Right renal cortex interstitium (tissue), 3 donors: ENCODE measurements around the gene TIMM29. TPM values are rescaled to one million over a fixed set of nuclear protein-coding genes. Genes with fewer than 3 reads are reported as not detected.
A peak's percentile ranks its signal among the peaks of the same experiment; 100 is the strongest.

Source experiments
- DNase-seq, 3 donors: peaks; one replicate each; pipeline ENCODE4 v3.0.0-alpha.2; 2013; ENCODE audit warnings: low read depth in 3 of 3, low spot score in 2 of 3
- polyA plus RNA-seq, 3 donors: library from polyadenylated mRNA; unstranded; fragments of 120-200 nt; gene quantifications; one replicate each; pipeline ENCODE4 v1.2.1, GENCODE V29; 2013; ENCODE audit not compliant: insufficient read length in 3 of 3

TIMM29 gene
- polyA plus RNA-seq: 10 to 100 TPM; 21.5 to 24.7 (median 21.7) TPM

DNA sequence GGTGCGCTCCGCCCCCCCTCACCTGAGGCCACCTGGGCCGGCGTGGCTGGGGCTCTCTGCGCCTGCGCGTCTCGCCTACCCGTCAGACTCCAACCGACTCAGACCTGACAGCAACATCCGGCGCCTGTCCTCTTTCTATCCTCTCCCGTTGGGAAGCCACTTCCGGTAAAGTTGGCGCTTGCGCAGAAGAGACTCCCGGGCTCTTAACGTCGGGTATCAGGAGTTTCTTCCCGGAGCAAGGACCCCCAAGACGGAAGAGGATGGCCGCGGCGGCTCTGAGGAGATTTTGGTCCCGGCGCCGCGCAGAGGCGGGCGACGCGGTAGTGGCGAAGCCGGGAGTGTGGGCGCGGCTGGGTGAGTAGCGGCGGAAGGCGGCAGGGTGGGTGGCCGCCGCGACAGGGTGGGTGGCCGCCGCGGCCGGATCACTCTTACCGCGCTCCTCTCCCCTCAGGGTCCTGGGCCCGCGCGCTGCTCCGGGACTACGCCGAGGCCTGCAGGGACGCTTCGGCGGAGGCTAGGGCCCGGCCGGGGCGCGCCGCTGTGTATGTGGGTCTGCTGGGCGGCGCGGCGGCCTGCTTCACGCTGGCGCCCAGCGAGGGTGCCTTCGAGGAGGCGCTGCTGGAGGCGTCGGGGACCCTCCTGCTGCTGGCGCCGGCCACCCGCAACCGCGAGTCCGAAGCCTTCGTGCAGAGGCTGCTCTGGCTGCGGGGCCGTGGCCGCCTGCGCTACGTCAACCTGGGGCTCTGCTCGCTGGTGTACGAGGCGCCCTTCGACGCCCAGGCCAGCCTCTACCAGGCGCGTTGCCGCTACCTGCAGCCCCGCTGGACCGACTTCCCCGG lies at the start of gene TIMM29, which contains the start of gene YIPF2:
TIMM29 (plus strand) TSS at position 249 of the 839 bp plus-strand sequence; CDS start at position 261, 12 bp downstream.
YIPF2 (minus strand) TSS at position 77 of the 839 bp plus-strand sequence. CDS start 229 bp downstream, outside the sequence.
- peak; percentile 94 to 99 (median 99) for DNase-seq

DNA sequence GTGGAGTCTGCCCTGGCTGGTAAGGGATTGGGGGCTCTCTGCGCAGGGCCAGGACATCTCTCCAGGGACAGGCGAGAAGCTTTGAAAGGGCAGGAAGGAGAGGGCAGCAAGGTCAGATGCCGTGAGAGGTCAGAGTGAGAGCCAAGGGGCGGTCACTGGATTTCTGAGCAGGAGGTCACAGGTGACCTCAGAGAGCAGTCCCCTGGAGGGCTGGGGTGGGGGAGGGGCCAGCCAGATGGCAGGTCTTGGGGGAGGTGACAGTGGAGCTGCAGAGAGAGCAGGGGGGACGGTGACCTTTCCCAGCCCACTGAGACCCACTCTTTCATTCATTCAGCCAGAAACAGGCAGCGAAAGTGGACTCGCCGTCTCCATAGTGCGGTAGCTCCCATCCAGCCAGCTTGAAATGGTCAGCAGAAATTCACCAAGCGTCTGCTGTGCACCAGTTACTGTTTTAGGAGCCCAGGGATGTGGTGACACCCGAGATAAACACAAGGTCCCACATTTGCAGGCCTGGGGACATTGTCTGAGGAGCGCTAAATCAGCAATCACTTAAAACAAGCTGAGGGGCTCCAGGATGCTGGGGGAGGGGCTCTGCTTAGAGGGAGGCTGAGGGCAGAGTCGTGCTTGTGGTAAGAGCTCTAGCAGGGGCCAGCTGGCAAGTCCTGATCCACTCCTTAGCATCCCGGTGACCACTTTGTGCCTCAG lies 47.1 kb upstream of the TIMM29 start:
- DNase-seq: no peak

DNA sequence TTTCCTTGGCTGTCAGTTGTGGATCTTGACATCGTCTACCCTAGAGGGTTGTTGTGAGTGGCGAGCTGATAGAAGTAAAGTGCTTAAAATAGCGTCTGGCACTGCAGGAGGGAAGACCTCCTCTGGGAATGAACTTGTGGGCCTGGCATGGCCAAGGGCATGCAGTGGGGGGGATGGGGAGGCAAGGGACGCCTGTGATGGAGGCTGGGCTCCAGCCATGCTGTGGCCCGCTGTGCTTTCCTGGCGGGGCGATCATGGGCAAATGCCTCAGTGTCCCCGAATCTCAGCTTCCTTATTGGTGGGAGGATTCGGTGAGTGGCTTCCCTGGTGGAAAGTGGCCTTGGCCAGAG lies 46.5 kb upstream of the TIMM29 start:
- DNase-seq: no peak

DNA sequence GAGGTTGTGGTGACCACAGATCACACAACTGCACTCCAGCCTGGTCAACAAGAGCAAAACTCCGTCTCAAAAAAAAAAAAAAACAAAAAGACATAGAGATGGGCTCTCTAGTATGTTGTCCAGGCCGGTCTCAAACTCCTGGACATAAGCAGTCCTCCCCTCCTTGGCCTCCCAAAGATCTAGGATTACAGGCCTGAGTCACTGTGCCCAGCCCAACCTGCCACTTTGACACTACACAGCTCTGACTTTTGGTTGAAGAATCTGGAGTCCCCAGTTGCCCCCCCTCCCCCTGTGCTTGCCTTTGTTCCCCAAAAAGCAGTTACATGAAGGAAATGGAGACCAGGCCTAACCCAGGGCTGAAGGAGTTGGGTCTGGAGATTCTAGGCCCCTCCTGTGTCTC lies 44.3 kb upstream of the TIMM29 start:
- no peak for DNase-seq

DNA sequence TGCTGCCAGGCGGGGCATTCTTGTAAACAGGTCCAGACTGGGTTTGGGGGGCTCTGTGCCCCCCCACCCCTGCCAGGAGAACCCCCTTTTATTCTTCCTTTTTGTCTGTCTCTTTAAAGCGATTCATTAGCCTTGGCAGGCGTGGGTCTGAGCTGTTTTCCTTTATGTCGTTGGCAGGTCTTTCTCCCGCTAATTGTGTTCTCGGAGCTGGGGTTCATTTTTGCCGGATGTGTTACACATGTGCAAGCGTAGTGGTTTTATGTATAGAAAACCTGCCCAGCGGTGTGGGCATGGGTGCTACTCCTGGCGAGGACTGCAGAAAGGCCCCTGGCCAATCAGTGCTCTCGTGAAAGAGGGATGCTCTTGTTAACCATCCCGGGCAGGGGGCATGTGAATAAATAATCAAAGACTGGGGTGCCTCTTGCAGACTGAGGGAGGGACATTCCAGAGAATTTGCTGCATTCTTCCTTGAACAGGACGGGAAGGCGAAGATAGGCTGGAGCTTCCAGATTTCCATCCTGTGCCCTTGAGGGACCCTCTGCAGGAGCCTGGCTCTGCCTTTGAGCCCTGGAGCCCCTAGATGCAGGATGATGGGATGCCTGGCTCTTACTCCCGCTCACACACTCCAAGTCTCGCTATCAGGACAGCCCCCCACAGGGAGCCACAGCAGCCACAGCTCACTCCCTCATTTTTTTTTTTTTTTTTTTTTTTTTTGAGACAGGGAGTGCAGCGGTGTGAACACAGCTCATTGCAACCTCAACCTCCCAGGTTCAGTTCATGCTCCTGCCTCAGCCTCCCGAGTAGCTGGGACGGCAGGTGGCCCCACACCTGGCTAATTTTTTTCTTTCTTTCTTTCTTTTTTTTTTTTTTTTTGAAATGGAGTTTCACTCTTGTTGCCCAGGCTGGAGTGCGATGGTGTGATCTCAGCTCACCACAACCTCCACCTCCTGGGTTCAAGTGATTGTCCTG lies 43.1 kb upstream of the TIMM29 start:
- no peak for DNase-seq

DNA sequence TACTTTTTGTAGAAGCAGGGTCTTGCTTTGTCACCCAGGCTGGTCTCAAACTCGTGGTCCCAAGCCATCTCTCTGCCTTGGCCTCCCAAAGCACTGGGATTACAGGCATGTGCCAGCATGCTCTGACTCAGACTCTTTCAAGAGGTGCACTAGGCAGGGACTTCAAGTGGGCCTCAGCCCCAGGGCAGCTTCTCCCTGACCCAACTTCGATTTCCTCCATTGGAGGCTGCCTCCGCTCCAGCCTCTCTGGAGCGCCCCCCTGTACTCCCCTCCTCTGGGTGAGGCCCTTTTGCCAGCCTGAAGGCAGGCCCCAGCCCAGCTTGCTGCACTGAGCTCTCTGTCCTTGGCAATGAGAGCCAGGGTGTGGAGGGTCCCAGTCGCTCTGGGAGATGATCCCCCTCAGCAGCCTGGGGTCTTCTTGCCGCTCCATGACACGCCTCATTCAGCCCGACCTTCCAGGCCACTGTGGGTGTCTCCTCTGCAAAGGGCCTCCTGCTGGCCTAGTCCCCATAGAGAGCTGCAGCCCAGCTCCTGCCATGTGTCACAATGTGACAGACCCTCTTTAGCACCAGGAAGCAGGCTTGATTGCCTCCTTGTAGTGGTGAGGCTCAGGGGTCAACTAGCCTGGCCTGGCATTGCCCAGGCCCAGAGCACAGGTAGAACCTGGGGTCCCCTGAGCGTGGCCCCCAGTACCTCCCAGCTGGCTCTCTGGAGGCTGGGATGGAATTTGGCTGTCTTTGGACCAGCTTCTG lies 40.8 kb upstream of the TIMM29 start:
- no peak for DNase-seq

DNA sequence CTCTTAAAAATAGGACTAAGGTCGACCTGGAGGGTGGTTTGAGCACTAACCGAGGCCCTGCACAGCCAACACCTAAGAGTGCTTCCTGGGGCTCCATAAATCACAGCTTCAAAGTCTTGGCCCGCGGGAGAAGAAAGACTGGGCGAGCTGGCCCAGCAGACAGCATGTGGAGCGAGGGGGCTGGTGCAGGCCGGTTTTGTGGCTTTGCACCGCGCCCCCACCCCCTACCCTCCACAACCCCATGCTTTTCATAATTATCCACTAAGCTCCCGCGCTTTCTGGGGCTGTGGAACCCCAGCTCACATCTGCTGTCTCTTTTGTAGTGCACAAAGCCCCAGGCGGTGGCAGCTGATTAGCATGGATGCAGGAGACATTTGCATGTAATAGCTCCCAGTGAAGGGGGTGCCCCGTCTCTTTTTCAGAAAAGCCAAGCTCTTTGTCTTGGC lies 40.2 kb upstream of the TIMM29 start:
- DNase-seq: no peak

DNA sequence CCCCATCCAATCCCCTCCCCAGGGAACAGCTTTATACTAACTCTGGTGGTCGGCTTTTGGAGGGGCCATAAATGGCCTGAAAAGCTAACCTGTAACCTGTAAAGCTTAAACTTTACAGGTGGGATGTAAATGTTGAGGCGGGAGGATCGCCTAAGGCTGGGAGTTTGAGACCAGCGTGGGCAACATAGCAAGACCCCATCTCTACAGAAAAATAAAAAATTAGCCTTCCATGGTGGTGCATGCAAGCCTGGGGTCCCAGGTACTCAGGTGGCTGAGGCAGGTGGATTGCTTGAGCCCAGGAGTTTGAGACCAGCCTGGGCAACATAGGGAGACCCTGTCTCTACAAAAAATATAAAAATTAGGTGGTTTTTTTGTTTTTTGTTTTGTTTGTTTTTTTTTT lies 38.7 kb upstream of the TIMM29 start:
- DNase-seq: no peak

DNA sequence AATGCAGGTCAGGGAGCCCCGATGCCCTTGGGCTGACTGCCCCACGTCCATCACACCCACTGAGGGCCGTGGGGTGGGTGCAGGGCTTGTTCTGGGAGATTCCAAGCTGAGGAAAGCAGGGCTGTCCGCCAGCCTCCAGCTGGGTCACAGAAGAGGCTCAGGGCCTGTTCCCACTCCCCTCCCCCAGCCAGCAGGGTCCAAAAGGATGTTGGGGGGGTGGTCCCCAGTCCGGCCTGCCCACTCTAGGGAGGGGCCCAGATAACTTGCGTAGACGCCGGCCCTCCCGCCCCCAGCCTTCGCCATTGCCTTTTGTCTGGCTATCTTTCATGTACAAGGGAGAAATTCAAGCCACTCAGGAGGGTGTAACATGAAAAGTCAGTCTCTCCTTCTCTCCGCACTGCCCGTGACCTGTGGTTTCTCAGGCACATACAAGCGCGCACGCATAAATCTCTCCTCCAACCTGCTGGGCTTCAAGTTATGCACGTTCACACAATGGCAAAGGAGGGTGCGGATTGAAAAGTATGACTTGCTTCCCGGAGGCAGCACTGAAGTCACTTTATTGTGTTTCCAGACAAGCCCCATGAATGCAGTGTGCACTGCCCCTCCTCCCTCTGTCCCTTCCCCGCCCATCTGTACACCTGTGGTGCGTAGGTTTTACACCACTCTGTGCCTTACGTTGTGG lies 37.1 kb upstream of the TIMM29 start:
- peak in 2 of 3 donors; percentile 38 to 72 for DNase-seq

DNA sequence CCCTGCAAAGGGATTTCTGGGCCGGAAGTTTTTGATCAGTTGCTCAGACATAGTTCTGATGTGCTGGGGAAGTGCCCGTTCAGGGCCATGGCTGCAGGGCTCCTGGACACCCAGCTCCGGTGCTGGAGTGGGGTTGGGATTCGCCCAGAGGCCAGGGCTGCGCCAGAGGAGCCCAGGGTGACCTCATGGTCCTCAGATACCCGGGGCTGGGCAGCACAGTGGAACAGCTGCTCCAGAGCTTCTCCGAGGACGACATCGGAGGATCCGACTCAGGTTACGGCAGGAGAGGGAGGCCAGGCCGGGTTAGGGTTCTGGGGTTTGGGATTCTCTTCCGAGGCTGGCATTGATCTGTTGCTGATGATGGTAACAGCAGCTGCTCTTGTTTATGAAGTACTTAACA lies 36.4 kb upstream of the TIMM29 start:
- DNase-seq: no peak

DNA sequence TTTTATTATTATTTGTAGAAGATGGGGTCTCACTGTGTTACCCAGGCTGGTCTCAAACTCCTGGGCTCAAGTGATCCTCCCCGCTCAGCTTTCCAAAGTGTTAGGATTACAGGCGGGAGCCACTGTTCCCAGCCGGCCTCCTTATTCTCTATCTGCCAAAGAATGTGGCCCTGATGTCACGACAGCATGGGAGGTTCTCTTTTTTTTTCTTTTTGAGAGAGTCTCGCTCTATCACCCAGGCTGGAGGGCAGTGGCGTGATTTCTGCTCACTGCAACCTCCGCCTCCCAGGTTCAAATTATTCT lies 33.7 kb upstream of the TIMM29 start:
- DNase-seq: no peak

DNA sequence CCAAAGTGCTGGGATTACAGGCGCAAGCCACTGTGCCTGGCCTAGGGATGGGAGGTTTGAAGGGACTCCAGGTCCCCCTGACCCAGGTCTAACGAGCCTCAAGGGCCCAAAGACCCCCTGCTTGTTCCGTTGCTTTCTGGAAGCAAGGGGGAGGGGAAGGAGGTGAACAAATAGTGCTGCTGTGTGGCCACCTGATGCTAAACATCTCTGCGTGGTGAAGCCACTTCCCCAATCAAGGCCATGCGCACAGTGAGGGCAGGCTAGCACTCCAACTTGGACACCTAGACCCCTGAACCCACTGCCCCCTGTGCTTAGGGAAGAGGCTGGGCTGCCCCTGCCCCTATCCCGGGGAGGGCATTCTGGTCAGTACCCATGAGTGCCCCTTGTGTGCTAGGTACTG lies 33.2 kb upstream of the TIMM29 start:
- DNase-seq: no peak

DNA sequence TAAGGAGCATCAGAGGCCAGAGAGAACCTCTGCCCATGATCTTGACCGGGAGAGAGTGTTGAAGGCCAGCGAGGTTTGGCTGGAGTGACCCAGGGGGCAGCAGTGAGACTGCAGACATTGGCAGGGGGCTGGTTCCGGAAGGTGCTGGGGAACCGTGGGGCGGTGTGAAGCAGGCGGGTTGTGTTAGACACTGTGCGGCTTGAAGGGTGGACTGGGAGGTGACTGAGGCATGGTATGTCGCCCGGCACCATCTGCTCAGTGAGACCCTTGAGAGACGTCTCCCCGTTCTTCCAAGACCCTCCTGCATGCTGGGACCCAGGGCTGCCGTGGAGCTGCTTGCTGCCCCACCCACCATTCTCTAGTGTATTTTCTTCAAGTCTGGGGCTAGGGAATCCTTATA lies 32.7 kb upstream of the TIMM29 start:
- no peak for DNase-seq

DNA sequence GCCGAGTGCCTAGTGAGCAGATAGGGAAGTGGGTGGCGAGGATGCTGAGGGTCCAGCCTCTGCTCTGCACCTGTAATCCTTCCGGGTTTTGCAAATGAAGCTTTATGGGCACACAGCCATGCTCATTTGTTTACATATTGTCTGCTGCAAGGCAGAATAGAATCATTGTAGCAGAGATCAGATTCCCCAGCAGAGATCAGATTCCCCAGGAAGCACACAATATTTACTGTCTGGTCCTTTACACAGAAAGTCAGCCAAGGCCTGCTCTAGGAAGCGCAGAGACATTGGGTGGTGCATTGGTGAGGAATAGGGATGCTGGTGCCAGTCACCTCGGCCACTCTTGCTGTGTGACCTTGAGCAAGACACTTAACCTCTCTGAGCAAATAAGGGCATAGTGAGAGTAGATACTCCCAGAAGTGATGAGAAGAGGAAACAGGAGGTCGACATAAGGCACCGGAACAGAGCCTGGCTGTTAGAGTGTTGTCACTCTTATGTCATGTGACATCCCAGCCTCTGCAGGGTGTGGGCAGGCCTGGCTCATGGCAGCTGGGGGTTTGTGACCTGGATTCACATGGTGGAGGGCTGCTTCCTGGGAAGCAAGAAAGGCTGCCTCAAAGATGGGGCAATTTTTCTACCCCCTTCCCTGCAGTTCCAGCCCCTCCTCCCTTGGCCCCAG lies 31.6 kb upstream of the TIMM29 start:
- no peak for DNase-seq

DNA sequence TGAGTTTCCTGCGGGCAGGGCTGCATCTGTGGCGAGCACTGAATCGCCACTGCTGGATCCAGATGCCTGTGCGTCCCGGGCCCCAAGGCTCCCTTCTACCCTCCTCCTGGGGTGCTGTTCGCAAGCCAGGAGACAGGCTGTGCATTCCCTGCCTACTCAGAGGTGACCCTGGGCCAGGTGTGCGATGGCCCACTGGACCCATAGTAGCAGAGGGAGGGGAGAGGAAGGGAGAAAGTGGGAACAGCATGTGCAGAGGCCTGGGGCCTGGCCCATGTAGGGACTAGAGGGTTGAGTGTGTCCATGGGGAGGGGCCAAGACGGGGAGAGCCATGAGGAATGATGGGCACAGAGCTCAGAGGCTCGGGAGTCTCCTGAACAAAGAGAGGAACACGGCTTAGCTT lies 30.0 kb upstream of the TIMM29 start:
- no peak for DNase-seq

DNA sequence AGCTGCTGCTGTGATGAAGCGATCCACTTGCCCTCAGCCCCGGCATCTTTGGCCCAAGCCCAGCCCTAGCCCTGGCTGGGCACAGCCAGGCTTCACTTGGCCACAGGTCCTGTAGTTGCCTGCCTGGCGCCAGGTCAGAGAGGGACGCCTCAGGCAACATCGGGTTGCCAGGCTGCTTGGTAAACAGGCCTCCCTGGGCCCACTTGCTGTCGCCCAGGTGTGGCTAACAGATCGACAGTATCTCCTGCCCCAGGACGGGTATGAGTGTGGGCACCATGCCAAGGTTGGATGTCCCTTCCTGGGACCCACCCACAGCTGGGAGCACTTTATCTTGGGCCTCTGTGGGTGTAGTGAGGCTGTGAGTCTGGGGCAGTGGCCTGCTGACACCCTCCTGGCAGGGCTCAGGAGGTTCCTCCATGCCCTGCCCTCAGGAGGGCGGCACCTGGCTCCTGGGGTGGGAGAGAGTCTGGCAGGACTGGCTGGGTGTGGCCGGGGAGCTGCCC lies 29.4 kb upstream of the TIMM29 start:
- no peak for DNase-seq

DNA sequence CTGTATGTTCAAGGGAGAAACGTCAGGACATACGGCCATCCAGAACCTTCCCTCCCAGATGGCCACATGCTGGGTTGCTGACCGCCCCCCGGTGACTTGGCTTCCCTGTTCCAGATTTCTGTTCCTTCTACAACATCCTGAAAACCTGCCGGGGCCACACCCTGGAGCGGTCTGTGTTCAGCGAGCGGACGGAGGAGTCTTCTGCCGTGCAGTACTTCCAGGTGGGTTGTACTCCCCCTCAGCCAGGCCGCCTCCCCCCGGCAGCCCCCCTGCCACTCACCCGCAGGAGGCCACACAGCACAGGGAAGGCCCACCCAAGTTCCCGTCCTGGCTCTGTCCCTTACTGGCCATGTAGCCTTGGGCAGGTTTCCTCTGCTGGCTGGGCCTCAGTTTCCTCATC lies 20.7 kb upstream of the TIMM29 start:
- DNase-seq: no peak

DNA sequence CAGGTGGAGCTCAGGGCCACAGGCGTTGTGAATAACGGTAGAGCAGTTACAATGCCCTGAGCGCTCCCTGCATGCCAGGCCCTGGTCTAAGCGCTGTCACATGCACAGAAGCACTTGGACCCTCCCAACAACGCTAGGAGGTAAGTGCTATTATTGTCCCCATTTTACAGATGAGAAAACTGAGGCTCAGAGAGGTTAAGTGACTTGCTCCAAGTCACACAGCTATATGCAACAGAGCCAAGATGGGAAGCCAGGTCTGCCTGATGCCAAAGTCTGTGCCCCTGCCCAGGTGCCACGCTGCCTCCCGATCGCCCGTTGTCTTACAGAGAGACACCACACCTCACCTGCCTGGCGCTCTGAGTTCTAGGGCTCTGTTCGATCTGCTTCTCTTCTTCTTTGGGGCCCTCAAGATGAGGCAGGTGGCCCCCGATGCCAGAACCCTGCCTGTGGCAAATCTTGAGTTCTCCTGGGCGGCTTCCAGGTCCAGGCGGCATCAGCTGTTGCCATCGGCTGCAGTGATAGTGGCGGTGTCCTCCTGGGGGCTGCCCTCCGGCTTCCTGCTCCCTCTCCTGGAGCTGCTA lies 20.1 kb upstream of the TIMM29 start:
- DNase-seq: no peak
